GM18519 (cell line): ENCODE results near the gene OSBPL5.
A peak's percentile ranks its signal among the peaks of the same experiment; 100 is the strongest.
"Not testable (repeated sequence)": the region's sequence is repeated elsewhere in the genome, so short reads cannot be mapped to it uniquely, and the experiment has no call there.

Experiments used
- ATAC-seq: cut with Tn5 transposase; IDR thresholded peaks from one replicate; pipeline ENCODE4 v1.9.1; 2021; ENCODE audit warnings: mild to moderate bottlenecking, moderate library complexity; ENCODE audit not compliant: unreplicated experiment, low FRiP score

Gene OSBPL5

GRCh38 chr11:3063432-3063831 is 101.7 kb downstream of the OSBPL5 start:
- not testable (repeated sequence) for ATAC-seq

- ATAC-seq: no peak
Measured at GRCh38 chr11:3060436-3061025, 104.6 kb downstream of the OSBPL5 start.

DNA sequence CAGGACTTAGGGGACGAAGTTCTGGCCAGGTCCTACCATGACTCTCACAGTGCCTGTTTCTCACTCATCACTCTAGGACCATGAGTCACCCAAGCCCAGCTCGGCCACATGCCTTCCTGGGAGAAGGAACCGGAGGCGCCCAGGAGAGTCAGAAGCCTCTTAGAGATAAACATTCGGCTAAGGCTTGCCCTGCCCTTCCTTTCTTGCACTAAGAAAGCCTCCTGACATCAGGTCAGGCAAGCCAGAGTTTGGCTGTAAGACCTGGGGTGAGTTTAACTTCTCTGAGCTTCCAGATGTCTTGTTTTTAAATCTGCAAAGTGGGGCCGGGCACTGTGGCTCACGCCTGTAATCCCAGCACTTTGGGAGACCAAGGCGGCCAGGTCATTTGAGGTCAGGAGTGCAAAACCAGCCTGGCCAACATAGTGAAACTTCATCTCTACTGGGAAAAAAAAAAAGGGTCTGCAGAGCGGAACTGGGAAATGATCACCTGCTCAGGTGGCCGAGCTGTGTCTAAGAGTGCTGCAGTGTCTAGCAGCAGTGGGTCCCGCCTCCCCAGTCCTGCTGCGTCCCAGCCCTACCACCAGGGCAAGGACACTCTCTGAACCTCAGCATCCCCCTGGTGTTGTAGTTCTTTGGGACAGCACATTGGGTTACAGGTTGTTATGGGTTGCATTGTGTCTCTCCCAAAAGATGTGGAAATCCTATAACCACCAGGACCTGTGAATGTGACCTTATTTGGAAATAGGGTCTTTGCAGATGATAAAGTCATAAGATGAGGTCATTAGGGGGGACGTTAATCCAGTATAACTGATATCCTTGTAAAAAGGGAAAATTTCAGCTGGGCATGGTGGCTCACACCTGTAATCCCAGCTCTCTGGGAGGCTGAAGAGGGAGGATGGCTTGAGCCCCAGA is 106.1 kb downstream of the OSBPL5 start:
- ATAC-seq: no peak

DNA sequence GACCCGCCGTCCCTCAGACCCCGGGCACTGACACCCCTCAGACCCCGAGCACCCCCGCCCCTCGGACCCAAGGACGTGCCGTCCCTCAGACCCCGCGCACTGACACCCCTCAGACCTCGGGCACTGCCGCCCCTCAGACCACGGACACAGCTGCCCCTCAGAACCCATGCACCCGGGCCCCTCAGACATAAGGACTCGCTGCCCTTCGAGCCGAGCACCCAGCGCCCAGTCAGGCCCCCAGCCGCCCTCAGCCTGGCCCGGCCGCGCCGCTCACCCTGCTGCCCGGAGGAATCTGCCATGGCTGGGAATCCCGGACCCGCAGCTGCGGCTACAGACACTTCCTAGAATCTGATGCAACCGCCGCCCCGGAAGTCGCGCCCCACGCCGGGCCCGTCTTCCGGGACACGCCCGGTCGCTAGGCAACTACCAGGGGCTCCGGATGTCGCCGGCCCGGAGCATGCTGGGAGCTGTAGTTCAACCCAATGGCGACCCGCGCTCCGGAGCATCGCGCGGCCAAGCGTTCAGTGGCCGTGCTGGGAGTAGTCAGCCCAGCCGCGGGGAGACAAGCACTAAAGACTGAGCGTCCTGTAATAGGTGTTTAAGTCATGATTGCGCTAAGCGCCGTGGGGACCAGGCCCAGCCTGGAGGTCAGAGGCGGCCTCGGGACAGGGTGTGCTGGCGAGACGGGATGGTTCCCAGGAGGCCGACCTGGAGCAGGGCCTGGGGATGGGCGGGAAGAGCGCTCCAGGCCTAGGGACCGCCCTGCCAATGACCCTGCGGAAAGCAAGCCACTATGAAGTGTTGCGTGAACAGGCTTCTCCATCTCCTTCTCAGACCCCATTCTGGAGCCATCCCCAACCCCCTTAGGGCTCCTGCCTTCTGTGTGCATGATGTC is 107.8 kb downstream of the OSBPL5 start, which contains the start of gene CARS1:
Gene CARS1, minus strand, starts transcription at position 355 of the 895 bp plus-strand sequence. Its CDS starts 56 bp downstream, at position 299.
- peak; percentile 92 for ATAC-seq

GRCh38 chr11:3056296-3057068 is 108.6 kb downstream of the OSBPL5 start:
- ATAC-seq: no peak

DNA sequence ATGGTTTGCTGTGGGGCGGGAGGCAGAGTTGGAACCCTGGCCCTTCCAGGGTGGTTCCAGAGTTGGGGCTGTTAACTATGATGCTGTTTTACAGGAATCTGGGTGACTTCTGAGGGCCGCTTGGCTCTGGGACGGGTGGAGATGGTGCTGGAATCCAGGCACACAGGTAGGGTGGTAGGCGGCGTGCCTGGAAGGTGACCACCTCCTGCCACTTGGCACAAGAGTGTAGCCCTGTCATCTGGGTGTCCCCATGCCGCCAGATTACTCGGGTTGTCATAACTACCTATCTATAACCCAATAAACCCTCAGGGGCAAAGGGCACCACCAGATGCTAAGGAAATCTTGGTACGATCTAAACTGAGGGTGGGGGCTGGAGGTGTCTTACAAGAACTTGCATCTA is 109.2 kb downstream of the OSBPL5 start:
- ATAC-seq: no peak

- ATAC-seq: no peak
Measured at GRCh38 chr11:3052567-3052966, 112.5 kb downstream of the OSBPL5 start.

DNA sequence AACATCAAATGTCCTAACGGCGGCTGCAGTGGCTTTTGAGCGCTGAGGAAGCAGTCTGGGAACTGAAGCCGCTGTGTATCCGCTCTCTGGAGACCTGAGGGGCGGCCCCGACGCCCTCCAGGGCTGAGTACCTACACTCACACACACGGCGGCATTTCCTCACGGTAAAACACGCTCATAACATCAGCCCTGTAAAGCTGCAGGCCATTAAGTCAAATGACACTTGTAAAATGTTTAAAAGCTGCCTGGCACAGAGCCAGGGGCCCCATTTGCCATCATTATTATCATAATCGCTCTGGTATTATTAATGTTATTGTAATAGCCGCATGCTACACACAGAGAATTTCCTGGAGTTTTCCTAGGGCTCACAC is 113.0 kb downstream of the OSBPL5 start:
- no peak for ATAC-seq

DNA sequence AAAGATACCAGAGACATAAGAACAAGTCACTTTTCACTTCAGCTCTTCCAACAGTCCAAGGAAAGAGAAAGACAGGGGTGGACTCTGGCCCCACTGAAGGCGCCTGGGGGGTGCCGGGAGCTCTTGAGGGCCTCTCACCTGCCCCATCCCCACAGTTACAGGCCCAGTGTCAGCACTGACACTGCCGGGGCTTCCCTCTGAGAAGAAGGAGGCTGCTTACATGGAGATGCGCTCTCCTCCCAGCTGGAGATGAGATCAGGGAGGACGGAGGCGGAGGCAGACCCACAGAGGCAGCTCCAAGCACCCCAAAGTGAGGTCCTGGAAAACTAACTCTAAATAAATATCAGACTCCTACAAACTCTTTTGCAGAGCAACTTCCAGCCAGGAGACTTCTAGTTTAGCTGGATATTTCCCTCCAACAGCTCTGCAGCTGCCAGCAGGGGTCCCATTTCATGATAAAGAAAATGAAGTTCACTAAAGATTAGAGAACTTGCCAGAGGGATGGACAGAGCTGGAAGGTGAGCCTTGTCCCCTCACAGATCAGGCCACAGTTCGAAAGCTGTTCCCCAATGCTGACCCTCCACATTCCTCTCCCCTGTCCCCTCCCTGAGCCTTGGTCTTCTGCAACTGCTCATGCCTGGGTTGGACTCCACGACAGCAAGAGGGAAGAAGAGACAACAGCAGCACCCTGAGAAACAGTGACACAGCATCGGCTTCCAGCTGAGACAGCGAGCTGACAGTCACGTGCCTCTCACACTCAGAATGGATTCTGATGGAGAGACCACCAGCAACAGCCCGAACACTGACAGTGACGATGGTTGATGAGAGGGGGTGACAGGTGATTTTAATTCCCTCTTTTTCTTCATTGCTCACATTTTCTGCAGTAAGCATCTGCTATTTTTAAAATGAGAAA is 113.7 kb downstream of the OSBPL5 start:
- ATAC-seq: no peak

GRCh38 chr11:3050386-3051195 is 114.5 kb downstream of the OSBPL5 start:
- no peak for ATAC-seq

- ATAC-seq: peak; percentile 85
Measured at GRCh38 chr11:3049430-3050243, 115.5 kb downstream of the OSBPL5 start.

- ATAC-seq: no peak
Measured at GRCh38 chr11:3047637-3048036, 117.5 kb downstream of the OSBPL5 start.

GRCh38 chr11:3046641-3047040 is 118.5 kb downstream of the OSBPL5 start:
- ATAC-seq: no peak

GRCh38 chr11:3046190-3046589 is 118.9 kb downstream of the OSBPL5 start:
- ATAC-seq: no peak

DNA sequence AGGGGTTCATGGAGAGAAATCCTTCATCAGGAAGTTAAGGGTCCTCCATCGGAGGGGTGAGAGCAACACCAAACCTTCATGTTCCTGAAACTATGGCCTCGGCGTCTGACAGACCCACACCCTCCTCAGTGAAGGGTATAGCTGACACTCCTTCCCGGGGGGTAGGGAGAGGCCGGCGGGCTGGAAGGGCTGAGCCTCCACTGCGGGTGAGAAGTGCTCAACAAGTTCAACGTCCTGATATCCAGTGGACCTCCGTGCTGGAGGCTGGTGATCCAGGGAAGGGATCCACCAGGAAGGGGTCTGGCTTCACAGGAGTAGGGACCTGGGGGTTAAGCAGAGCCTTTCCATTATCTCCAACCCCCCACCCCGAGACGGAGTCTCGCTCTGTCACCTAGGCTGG is 120.2 kb downstream of the OSBPL5 start:
- no peak for ATAC-seq

DNA sequence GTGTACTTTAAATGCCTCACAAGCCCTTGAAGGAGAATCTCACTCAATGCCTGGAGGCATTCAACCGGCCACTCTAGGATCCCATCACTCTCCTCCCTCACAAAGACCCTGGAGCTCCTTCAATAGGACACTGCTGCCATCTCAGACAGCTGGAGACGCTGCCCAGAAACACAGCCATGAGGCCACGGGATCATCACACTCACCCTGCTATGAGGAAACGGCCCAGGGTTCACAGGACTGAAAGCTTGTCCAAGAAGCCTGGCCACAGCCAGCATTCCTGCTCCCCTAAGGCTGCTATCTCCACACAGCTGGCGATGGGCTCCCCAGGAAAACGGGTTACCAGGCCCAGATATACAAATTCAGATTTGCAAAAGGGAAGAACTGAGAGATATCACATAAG is 121.1 kb downstream of the OSBPL5 start:
- no peak for ATAC-seq

GRCh38 chr11:3043315-3043871 is 121.7 kb downstream of the OSBPL5 start:
- no peak for ATAC-seq
